Stimulated activated CD4-positive, alpha-beta T cell treated with anti-CD3 and anti-CD28 coated beads, TNF-alpha, amount 100 ng/mL, for 24 hours (primary cell): ENCODE results near the gene EN2.
"Not testable (repeated sequence)": the region's sequence is repeated elsewhere in the genome, so short reads cannot be mapped to it uniquely, and the experiment has no call there.

Experiments
- DNase-seq, 3 experiments: peaks; one replicate each; pipeline ENCODE4 v3.0.0-alpha.2; 2020; ENCODE audit warnings: low read depth in 3 of 3

EN2 gene

GRCh38 chr7:155425887-155426286, 32.0 kb upstream of the EN2 start:
- DNase-seq, result no peak

GRCh38 chr7:155426543-155427410, 31.2 kb upstream of the EN2 start:
- no peak for DNase-seq

- DNase-seq, result no peak
These were observed 30.4 kb upstream of the EN2 start for GRCh38 chr7:155427411-155428038.

- no peak for DNase-seq
These were observed 29.6 kb upstream of the EN2 start for GRCh38 chr7:155428171-155428834.

GRCh38 chr7:155429651-155430050, 28.3 kb upstream of the EN2 start:
- no peak for DNase-seq

GRCh38 chr7:155430606-155431005, 27.3 kb upstream of the EN2 start:
- DNase-seq, result no peak

- no peak for DNase-seq
These were observed 26.7 kb upstream of the EN2 start for GRCh38 chr7:155431231-155431630.

GRCh38 chr7:155431711-155432110, 26.2 kb upstream of the EN2 start:
- no peak for DNase-seq

GRCh38 chr7:155435110-155435509, 22.8 kb upstream of the EN2 start:
- no peak for DNase-seq

GRCh38 chr7:155437836-155438235, 20.1 kb upstream of the EN2 start:
- no peak for DNase-seq

GRCh38 chr7:155438777-155439176, 19.2 kb upstream of the EN2 start:
- no peak for DNase-seq

- no peak for DNase-seq
These were observed 18.5 kb upstream of the EN2 start for GRCh38 chr7:155439311-155440017.

GRCh38 chr7:155440018-155440410, 17.9 kb upstream of the EN2 start:
- no peak for DNase-seq

- no peak for DNase-seq
These were observed 16.1 kb upstream of the EN2 start for GRCh38 chr7:155441856-155442255.

GRCh38 chr7:155444746-155445145, 13.2 kb upstream of the EN2 start:
- no peak for DNase-seq

- not testable (repeated sequence) for DNase-seq
These were observed 12.3 kb upstream of the EN2 start for GRCh38 chr7:155445606-155446005.

GRCh38 chr7:155447603-155448002, 10.3 kb upstream of the EN2 start:
- DNase-seq, result no peak

- no peak for DNase-seq
These were observed 9.3 kb upstream of the EN2 start for GRCh38 chr7:155448632-155449007.

- no peak for DNase-seq
These were observed 8.7 kb upstream of the EN2 start for GRCh38 chr7:155449008-155449868.

GRCh38 chr7:155449869-155450557, 7.9 kb upstream of the EN2 start:
- no peak for DNase-seq

GRCh38 chr7:155450558-155450969, 7.4 kb upstream of the EN2 start:
- no peak for DNase-seq
